Ureter (tissue), 1 donor: ENCODE results near the gene KRTAP4-7. TPM values are rescaled to one million over a fixed set of nuclear protein-coding genes. Genes with fewer than 3 reads are reported as not detected.
"Not testable (repeated sequence)": the region's sequence is repeated elsewhere in the genome, so short reads cannot be mapped to it uniquely, and the experiment has no call there.

ENCODE experiments used
- DNase-seq: peaks from one replicate; pipeline ENCODE4 v3.0.0-alpha.2; 2020; ENCODE audit warnings: low spot score
- total RNA-seq: library from RNA; stranded (reverse); gene quantifications from one replicate; pipeline ENCODE4 v1.2.4, GENCODE V29; 2023
- donor health status: DM: yes; HTN: yes; CAD: no.

KRTAP4-7 gene
- total RNA-seq, 1 donor from 2014 or later, result not detected

DNA sequence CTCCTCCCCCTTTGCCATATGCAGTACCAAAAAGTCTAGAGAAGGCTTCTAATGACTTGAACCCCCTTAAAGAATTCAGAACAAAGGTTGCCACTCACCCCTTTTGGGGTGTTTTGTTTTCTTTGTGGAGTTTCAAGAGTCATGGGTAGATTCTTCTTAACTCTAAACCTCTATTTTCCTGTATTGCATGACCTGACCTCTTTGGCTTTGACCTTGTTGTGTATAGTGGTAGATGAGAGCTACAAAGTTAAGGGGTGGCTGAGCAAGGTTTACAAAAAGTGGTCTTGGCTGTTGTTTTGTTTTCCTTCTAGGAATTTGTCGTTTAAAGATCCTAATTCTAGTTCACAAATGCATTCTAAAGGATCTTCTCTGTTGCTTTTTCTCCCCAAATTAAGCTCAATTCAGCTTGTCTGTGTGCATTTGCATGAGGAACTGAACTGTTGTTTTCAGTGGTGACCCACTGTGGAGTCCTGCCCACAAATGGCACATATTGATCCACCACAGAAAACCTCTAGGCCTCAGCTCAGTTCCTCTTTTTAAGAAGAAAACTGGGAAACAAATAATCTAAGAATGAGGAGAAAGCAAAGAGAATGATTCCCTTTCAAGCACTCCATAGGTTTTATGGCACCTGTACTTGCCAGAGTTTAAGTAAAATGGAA lies 24.9 kb downstream of the KRTAP4-7 start:
- not testable (repeated sequence) for DNase-seq

DNA sequence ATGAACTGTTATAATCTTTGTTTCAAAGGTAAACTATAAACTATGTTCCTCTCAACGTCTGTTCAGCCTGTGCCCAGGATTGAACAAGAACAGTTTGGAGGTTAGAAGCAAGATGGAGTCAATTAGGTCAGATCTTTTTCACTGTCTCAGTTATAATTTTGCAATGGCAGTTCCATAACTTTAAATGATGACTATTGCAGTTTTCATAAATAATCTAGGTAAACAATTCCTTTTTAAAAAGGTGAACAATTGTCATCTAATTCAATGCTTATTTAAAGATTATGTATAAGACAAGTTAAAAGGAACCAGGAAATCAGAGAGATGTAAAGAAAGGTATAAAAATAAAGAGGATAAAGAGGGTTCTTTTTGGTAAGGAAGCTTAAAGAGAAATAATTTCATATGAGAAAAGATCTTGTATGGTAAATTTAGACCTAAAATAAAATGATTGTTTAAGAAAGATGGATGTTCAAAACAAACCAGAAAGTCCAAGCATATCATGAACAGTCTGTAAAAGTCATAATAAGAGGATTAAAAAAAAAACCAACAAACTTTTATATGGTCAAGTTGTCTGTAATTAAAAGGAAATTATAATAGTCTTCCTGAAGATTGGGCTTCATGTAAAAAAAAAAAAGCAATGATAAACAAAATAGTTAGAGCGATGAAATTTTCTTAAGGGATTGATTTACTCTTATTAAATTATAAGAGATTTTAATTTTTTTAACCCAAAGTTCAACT lies 27.4 kb downstream of the KRTAP4-7 start:
- no peak for DNase-seq

DNA sequence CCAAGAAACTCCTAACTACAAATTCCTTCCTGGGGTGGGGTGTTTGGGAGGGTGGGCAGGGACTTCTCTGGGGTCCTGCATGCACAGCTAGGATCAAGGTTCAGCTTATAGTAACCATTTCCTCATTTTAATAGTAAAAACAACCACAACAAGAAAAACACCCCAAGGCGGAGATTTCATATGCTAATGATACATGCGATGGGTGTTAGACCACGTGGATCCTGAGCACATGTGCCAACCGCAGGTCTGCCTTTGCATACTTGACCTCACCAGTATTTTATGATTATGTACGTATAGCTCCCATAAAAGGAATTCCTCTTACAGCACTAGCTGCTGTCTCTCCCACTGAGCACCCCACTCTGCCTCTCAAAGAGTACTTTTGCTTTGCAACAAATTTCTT lies 32.3 kb downstream of the KRTAP4-7 start:
- no peak for DNase-seq

DNA sequence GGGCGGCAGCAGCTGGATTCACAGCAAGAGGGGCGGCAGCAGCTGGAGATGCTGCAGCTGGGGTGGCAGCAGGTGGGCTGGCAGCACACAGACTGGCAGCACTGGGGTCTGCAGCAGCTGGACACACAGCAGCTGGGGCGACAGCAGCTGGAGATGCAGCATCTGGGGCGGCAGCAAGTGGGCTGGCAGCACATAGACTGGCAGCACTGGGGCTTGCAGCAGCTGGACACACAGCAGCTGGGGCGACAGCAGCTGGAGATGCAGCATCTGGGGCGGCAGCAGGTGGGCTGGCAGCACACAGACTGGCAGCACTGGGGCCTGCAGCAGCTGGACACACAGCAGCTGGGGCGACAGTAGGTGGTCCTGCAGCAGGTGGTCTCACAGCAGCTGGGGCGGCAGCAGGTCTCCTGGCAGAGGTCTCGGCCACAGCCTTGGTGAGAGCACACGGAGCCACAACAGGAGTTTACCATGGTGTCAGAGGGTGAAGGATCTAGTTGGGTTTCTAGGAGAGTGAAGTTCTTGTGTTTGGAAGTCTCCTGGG lies 34.0 kb downstream of the KRTAP4-7 start, which contains the start of gene KRTAP4-11:
Gene KRTAP4-11, minus strand, starts transcription at position 528 of the 541 bp plus-strand sequence. Its CDS starts 58 bp downstream, at position 470.
- DNase-seq, result not testable (repeated sequence)

DNA sequence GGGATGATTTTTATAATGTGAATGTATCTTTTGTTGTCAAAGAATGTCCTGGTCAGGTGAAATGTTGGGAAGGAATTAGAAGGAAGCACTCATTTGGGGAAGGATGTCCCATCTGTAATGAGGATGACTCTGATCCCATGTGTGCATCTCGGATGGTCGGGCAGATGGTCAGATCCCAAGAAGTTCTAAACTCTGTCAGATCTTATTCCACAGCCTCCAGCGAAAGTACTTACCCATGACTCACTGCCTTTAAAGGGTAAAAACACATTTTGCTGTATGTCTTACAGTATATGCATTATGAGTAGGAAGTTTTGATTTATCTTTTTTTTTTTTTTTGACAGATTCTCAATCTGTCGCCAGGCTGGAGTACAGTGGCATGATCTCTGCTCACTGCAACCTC lies 34.8 kb downstream of the KRTAP4-7 start:
- DNase-seq, result no peak

DNA sequence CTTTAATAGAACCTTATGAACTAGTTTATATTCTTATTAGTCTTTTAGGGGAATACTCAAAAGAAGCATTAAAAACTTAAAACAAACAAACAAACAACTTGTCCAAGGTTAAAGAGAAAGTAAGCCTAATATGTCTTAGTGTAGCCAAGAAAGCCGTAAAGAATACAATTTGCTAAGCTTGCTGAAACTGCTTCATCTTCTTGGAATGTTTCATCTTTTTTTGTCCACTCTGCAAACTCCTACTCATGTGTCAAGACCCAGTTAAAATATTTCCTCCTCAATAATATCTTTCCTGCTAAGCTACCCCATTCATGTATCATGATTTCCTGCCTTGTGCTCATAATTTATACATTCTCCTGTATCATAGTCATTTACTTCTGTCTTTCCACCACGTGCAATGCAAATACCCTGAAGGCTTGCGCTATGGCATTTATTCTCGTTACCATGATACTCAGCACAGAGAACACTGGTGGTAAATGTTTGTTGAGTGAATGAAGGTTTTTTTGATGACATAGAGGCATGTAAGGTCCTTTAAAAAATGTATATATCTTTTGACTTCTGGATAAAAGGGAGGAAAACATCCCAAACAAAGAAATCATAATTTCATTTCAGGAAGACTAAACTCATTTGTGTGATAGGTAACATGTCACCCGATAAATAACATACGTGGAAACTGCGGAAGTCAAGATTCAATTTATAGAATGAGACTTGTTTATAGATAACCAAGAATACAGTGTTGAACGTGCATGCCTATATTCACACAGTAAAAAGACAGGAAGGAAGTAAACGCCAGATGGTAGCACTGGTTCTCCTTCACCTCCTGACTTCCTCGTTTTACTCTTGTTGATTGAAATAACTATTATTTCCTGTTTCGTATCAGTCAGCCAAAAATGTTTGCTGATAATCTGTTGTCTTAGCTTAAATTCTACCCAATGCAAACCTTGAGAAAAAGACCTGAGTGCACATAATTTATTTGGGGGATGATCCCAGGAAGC lies 36.0 kb downstream of the KRTAP4-7 start:
- not testable (repeated sequence) for DNase-seq

DNA sequence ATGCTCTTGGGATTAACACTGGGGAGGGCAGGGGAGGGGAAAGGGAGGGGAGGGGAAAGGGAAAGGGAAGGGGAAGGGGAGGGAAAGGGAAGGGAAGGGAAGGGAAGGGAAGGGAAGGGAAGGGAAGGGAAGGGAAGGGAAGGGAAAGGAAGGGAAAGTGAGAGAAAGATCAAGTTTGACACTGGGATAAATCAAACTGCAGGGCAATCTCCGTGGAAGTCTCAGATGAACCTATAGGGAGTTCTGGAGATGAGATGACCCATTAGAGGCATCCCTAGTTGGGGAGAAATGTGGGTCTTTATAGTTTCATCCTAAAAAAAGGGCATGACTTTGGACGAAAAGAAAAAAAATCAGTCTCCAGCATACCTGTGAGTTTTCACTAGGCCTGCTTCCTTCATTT lies 37.8 kb downstream of the KRTAP4-7 start:
- no peak for DNase-seq

DNA sequence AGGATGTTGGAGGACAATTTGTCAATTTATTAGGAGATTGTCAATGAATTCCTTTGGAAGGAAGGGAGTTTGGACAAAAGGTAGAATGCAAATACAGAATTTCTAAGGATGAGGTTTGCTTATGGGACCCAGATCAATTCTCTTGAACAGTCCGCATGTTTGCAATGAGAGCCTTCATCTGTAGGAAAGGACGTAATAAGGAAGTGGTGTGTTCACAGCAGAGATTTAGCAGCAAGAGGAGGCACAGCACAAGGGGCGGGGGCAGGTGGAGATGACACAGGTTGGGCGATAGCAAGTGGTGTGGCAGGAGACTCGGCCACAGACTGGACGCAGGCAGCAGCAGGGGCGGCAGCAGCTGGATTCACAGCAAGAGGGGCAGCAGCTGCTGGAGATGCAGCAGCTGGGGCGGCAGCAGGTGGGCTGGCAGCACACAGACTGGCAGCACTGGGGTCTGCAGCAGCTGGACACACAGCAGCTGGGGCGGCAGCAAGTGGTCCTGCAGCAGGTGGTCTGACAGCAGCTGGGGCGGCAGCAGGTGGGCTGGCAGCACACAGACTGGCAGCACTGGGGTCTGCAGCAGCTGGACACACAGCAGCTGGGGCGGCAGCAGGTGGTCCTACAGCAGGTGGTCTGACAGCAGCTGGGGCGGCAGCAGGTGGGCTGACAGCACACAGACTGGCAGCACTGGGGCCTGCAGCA lies 39.5 kb downstream of the KRTAP4-7 start:
- DNase-seq, result not testable (repeated sequence)

DNA sequence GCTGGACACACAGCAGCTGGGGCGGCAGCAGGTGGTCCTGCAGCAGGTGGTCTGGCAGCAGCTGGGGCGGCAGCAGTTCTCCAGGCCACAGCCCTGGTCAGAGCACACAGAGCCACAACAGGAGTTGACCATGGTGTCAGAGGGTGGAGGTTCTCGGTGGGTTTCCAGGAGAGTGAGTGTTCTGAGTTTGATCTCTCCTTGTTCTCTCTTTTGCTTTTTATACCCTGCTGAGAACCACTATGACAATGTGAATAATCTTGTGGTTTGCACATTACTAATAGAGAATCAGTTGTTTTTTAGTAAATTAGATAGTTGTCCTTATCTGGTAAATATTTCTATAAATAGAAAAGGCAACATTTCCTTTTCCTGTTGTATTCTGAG lies 40.0 kb downstream of the KRTAP4-7 start, which contains the start of gene KRTAP4-12:
Gene KRTAP4-12, minus strand, starts transcription at position 192 of the 381 bp plus-strand sequence. Its CDS starts 60 bp downstream, at position 132.
- DNase-seq, result not testable (repeated sequence)

DNA sequence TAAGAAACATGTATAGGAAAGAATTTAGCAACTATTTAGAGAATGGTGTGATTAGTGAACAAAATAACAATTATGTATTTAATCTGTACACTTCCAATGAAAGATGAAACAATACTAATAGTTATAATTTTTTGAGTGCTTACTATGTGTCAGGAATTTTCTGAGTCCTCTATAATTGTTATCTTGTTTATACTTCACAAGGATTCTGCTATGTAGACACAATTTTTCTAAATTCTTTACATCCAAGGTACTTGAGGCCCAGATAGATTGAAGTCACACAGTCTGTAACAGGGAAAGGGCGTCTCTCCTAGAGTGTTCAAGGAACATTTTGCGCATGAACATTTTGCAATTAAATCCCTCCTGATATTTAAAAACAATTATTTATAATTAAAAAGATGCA lies 41.1 kb downstream of the KRTAP4-7 start:
- DNase-seq, result no peak

DNA sequence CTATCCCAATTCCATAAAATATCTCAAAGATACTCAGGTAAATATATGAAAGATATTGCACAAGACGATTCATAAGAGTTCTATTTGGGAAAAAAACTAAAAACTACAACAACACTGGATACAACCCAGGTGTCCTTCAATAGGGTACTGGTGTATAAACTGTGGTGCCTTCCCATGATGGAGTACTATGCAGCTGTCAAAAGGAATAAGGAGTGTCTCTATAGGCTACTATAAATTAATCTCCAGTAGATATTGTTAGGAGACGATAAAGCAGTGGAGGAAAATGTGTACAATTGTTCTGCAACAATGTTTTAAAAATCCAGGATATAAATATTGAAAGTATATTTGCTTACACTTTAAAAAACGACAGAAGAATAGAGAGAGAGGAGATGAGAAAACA lies 42.5 kb downstream of the KRTAP4-7 start:
- no peak for DNase-seq

DNA sequence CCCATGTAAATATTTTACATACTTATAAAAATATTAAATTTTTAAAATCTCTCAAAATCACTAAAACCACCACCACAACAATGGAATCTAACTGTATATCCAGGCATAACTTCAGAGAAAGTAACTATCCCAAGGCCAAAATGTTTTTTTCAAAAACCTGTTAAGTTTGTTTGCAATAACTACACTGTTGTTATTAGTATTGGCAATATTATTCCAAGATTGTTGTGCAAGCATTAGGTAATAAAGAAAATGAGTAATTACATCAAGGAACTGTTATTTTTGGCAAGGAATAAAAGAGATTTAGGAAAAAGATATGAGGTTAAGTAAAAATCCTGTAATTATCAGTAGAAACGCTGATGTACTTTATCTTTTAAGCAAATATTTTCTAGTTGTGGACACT lies 43.4 kb downstream of the KRTAP4-7 start:
- DNase-seq, result no peak

DNA sequence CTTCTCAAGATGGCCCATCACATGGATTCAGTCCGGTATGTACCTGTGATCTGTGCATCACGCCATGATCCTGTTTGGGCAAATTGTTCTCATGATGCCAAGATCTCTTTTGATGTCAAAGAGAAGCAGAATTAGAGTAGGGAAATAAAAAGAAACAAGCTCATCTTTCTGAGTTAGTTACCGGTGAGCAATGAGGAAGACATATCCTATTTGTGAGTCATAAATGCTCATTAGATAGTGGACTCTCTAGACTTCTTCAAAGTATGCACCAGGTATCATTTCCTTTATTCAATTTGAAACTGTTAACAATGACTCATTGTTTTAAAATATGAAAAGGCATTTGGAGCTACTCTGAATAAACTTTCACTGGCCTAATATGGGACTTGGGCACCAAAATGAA lies 48.0 kb downstream of the KRTAP4-7 start:
- DNase-seq, result no peak

DNA sequence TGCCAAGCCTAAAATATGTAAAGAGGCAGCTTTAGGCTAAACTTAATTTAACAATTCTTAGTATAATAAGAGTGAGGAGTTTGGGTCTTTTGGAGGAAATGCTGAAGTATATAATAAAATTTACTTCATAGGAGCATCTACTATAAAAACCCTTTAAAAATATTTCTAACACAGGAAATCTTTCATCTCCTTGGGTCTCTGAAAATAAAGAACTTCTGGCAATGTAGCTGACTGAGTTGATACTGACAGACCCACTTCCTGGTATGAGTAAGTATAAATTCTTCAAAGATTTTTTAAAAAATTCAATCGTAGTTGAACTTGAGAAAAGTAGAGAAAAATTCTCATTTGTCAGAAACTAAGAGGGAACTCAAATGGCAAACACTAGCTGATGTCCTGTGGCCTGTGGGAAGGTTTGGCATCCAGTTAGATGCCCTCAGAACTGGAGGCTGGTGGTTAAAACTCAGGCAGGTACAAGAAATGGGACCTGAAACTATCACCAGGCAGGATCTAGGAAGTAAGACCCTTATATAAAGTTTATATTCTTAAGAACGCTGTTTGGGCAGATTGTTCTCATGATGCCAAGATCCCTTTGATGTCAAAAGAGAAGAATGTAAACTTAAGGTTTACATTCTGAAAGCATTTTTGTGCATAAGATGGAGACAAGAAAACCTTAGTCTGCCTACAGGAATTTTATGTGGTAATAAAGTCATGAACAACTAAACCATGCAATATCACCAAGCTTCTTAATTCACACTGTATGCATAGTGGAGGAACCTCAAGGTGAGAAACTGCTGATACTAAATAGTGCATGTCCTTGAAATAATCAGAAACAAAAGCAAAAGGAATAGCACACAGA lies 50.2 kb downstream of the KRTAP4-7 start:
- DNase-seq, result no peak

Other genes with a start within 250 kb of the KRTAP4-7 start
- gene KRT12, start 216.9 kb upstream of the KRTAP4-7 start, total RNA-seq, result not detected
- gene KRT20, start 198.9 kb upstream of the KRTAP4-7 start, total RNA-seq, result 4.7 TPM
- gene KRT23, start 146.5 kb upstream of the KRTAP4-7 start, total RNA-seq, result 3.9 TPM
- gene KRT39, start 117.2 kb upstream of the KRTAP4-7 start, total RNA-seq, result not detected
- not detected for gene KRT40, start 99.8 kb upstream of the KRTAP4-7 start, total RNA-seq
- not detected for gene KRTAP3-3, start 90.0 kb upstream of the KRTAP4-7 start, total RNA-seq
- gene KRTAP3-2, start 84.2 kb upstream of the KRTAP4-7 start, total RNA-seq, result not detected
- gene KRTAP3-1, start 75.0 kb upstream of the KRTAP4-7 start, total RNA-seq, result not detected
- gene KRTAP1-5, start 56.9 kb upstream of the KRTAP4-7 start, total RNA-seq, result not detected
- gene KRTAP1-4, start 54.0 kb upstream of the KRTAP4-7 start, total RNA-seq, result not detected
- not detected for gene KRTAP1-3, start 49.3 kb upstream of the KRTAP4-7 start, total RNA-seq
- not detected for gene KRTAP1-1, start 42.7 kb upstream of the KRTAP4-7 start, total RNA-seq
- not detected for gene KRTAP2-1, start 36.8 kb upstream of the KRTAP4-7 start, total RNA-seq
- not detected for gene KRTAP2-2, start 28.9 kb upstream of the KRTAP4-7 start, total RNA-seq
- gene KRTAP2-3, start 24.0 kb upstream of the KRTAP4-7 start, total RNA-seq, result not detected
- gene KRTAP2-4, start 18.3 kb upstream of the KRTAP4-7 start, total RNA-seq, result not detected
- gene KRTAP4-8, start 14.0 kb downstream of the KRTAP4-7 start, total RNA-seq, result not detected
- gene KRTAP4-16, start 18.1 kb downstream of the KRTAP4-7 start, total RNA-seq, result not detected
- gene KRTAP4-9, start 21.2 kb downstream of the KRTAP4-7 start, total RNA-seq, result not detected
- gene KRTAP4-11, start 34.2 kb downstream of the KRTAP4-7 start, total RNA-seq, result not detected
- not detected for gene KRTAP4-12, start 40.0 kb downstream of the KRTAP4-7 start, total RNA-seq
- not detected for gene KRTAP4-6, start 56.4 kb downstream of the KRTAP4-7 start, total RNA-seq
- gene KRTAP4-5, start 65.7 kb downstream of the KRTAP4-7 start, total RNA-seq, result not detected
- gene KRTAP4-4, start 76.6 kb downstream of the KRTAP4-7 start, total RNA-seq, result not detected
- not detected for gene KRTAP4-3, start 84.1 kb downstream of the KRTAP4-7 start, total RNA-seq
- not detected for gene KRTAP4-2, start 94.1 kb downstream of the KRTAP4-7 start, total RNA-seq
- not detected for gene KRTAP4-1, start 100.8 kb downstream of the KRTAP4-7 start, total RNA-seq
- gene KRTAP9-1, start 105.7 kb downstream of the KRTAP4-7 start, total RNA-seq, result not detected
- not detected for gene KRTAP9-2, start 142.5 kb downstream of the KRTAP4-7 start, total RNA-seq
- not detected for gene KRTAP9-3, start 148.3 kb downstream of the KRTAP4-7 start, total RNA-seq
- gene KRTAP9-8, start 153.8 kb downstream of the KRTAP4-7 start, total RNA-seq, result not detected
- gene KRTAP9-4, start 165.5 kb downstream of the KRTAP4-7 start, total RNA-seq, result not detected
- gene KRTAP9-9, start 171.2 kb downstream of the KRTAP4-7 start, total RNA-seq, result not detected
- not detected for gene KRTAP9-6, start 181.2 kb downstream of the KRTAP4-7 start, total RNA-seq
- gene KRTAP9-7, start 191.5 kb downstream of the KRTAP4-7 start, total RNA-seq, result not detected
- gene KRTAP29-1, start 218.7 kb downstream of the KRTAP4-7 start, total RNA-seq, result not detected
- gene KRTAP16-1, start 225.2 kb downstream of the KRTAP4-7 start, total RNA-seq, result not detected
- gene KRTAP17-1, start 231.6 kb downstream of the KRTAP4-7 start, total RNA-seq, result not detected